HG02840 (cell line): ENCODE data around the gene GPR78.

Experiments used
- ATAC-seq: cut with Tn5 transposase; IDR thresholded peaks from one replicate; pipeline ENCODE4 v1.9.1; 2021; ENCODE audit warnings: mild to moderate bottlenecking, moderate library complexity, moderate number of reproducible peaks; ENCODE audit not compliant: unreplicated experiment, low FRiP score

The GPR78 gene

DNA sequence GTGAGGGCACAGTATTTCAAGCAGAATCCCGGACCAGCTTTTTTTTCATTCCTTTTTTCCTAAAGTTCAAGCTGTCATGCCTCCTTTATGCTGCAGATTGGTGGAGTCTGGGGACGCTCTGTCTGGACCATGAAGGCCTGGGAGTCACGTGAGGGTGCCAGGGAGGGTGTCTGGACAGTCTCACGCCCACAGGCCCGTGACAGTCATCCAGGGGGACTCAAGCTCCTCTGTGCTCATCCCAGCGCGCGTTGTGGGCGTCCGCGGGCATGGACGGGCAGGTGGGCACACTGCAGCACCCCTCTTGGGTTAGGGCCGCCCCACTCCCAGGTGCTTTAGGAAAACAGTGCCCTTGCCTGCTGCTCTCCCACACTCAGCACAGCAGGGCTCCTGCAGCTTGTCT lies 17.1 kb downstream of the GPR78 start:
- no peak for ATAC-seq

DNA sequence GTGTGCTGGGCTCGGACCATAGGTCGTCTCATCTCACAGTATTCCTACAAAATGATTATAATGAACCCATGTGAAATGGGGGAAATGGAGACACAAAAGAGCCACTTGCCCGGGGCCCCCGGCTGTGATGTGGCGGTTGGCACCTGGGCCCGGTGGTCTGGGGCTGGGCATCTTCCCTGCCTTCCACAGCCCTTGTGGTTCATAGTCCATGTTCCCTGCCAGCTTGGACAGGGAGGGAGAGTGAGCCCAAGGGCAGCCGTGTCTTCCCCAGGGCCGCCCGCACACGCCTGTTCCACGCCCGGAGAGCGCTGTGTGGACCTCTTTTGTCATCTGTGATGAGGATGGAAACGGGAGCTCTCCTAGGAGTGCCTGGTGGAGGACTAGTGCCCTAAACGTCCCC lies 17.6 kb downstream of the GPR78 start:
- ATAC-seq = no peak

DNA sequence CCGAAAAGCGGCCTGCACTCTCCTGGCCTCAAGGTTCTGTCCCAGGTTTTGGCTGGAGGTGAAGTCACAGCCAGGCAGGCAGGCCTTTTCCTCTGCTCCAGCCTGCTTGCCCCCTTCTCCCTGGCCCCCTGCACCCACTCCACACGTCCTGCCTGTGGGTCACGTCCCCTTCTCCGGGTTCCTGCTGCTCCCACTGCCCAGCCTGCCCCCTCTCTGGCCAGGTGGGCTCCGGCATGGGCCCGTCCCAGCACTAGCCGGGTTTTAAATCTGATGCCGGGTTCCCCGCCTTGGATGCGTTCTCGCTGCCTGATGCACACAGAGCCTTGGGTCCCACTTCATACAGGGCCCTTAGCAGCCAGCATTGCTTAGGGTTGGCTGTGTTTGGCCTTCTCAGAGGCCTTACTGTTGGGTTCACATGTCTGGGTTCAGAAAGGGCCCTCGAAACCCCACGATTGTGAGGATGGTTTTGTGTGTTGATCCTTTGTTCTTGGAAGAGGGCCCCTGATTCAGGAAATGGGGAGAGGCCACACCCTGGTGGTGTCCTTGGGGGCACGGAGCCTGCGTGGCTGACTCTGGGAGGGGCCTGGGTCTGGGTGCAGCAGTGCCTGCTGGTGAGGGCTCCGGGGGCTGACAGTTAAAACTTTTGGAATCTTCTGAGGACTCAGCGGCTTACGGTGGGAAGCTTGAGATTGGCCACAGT lies 18.3 kb downstream of the GPR78 start:
- no peak for ATAC-seq

DNA sequence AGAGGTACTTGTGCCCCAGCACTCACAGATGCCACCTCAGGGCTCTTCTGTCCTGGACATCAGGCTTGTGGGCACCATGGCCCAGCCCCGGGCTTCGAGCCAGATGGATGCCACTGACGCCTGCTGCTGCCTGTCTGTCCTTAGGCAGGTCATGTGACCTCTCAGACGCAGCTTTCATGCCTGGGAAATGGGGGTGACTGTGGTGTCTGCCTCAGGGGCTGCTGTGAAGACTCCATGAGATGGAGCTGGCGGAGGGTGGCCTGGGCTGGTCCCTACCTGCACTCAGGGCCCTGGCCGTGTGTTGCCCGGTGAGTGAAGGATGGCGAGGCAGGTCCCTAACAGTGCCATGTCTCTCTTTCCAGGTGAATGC lies 18.9 kb downstream of the GPR78 start:
- ATAC-seq = no peak

DNA sequence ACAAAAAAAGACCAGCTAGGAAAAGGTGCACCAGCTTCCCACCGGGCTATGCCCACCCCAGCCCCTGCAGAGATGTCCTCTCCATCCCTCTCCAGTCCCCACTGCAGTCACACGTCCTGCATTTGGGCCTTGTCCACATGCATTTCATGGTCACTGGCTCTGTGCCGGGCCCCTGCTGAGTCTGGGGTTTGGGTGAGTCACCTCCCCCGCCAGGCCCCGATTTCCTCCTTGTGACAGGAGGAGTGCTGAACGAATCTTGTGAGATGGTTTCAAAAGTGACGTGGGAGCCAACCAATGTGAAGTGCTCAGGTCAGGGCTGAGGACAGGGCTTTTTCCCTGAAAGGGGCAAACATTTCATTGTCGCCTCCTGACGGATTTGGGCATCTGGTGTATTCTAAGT lies 19.5 kb downstream of the GPR78 start:
- no peak for ATAC-seq

DNA sequence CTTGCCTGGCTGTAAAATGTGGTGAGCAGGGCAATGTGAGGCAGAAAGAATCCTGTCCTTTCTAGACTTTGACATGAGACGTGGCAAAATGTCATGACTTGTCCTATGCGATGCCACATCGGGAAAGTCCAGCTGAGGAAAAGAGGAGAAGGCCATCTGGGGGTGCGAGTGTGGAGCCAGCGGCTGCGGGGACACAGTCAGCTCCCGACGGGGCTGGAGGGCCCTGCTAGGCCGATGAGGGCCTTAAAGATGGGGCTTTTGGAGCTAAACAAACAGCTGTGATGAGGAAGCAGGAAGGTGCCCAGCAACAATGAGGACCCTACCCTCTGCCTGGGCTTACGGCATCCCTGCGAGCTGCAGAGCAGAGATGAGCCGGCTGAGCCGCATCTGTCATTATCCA lies 20.1 kb downstream of the GPR78 start:
- ATAC-seq = no peak

DNA sequence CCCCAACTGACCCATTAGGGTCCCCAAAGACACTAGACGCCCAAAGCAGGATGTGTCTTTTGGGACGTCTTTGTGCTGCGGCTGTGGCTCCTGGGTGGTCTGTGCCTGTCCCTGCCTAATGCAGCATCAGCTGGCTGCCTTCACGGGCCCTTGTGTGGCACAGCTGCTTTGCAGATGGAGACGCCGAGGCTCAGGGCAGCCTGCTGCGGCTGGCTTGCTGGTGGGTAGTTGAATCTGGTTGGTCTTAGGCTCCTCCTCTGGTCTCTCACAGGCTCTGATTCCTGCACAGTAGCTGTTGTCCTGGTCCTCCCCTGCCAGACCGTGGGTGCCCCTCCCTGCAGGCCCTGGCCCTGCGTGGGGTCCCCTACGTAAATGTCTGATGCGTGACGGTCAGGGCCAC lies 20.5 kb downstream of the GPR78 start:
- no peak for ATAC-seq

DNA sequence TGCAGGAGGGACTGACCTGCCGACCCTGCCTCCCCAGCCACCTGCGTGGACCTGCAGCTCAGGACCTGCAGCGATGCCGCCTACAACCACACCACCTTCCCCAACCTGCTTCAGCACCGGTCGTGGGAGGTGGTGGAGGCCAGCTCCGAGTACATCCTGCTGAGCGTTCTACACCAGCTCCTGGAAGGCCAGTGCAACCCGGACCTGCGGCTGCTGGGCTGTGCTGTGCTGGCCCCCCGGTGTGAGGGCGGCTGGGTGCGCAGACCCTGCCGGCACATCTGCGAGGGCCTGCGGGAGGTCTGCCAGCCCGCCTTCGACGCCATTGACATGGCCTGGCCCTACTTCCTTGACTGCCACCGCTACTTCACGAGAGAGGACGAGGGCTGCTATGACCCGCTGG lies 20.9 kb downstream of the GPR78 start:
- ATAC-seq = no peak

DNA sequence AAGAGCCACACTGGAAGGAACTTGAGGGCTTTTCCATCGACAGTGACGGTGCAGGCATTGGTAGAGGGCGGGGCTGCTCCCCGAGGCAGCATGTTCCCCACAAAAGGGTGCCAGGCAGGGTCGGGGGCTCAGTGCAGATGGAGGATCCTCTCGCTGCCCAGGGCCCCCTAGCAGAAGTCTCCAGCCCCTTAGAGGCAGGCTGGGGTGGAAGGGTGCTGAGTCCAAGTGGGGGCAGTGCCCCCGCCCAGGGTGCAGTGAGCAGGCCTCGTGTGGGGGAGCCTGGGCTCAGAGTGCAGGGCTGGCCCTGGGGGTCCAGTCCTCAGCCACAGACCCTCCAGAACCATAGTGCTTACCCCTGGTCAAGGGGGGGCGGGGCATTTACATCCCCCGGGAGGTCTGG lies 21.4 kb downstream of the GPR78 start:
- no peak for ATAC-seq

DNA sequence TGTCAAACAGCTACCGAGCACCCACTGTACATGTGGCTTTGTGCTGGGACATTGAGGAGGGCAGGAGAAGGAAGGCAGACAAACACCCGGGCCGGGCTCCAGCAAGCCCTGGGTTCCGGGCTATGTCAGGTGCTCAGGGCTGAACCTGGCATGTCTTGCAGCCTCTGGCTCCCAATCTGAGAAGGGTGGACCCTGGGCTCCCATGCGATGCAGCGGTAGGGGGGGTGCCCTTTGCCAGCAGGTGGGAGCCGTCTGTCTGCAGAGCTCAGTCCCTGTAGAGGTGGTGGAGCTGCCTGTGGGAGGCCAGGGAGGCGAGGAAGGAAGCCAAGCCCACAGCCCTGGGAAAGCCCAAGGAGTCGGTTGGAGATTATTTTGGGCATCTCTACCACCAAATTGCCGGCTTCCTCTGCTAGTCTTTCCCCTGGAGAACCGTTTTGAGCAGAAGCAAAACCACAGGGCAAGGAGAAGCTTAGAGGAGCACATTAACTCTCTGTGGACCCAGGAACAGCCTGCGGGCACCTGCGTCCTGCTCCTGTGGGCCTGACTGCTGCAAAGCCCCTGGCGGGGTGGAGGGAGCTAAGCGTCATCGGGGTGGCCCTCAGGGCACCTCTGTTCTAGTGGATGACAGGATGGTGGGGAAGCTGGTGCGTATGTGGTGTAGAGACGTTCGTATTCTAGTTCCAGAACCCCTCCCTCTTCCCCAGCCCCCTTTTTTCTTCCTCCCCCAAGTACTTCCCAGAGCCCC lies 22.7 kb downstream of the GPR78 start:
- no peak for ATAC-seq

DNA sequence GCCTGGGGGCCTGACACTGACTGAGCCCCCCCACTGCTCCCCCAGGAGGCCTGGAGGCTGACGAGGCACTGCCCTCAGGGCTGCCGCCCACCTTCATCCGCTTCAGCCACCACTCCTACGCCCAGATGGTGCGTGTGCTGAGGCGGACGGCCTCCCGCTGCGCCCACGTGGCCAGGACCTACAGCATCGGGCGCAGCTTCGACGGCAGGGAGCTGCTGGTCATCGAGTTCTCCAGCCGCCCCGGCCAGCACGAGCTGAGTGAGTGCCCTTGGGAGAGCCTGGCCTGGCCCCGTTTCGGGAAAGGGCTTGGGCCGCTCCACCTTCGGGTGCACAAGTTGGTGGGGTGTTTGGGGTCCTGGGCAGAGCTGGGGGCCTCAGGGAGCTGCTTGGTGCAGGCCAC lies 23.7 kb downstream of the GPR78 start:
- no peak for ATAC-seq

DNA sequence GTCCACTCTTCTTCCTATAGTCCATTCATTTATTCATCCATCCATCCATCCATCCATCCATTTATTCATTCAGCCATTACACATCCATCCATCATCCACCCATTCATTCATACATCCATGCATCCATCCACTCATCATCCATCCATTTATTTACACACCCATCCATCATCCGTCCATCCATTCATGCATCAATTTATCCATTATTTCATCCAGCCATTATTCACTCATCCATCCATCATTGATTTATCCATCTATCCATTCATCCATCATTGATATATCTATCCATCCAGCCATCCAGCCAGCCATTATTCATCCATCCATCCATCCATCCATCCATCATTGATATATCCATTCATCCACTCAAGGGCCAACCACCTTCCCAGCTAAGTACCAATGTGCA lies 25.1 kb downstream of the GPR78 start:
- ATAC-seq = no peak

DNA sequence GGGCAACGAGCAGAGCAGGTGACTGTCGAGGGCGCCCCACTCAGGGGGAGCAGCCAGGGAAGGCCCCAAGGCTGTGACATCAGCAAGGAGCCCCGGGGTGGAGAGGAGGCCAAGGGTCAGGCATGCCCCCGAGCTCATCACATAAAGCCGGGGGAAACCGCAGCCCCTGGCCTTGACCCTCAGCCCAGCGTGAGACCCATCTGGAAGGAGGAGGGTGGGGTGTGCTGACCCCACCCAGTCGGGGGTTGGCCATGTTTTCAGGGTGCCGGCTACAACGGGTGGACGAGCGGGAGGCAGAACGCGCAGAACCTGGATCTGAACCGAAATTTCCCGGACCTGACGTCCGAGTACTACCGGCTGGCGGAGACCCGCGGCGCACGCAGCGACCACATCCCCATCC lies 26.3 kb downstream of the GPR78 start:
- ATAC-seq = no peak

DNA sequence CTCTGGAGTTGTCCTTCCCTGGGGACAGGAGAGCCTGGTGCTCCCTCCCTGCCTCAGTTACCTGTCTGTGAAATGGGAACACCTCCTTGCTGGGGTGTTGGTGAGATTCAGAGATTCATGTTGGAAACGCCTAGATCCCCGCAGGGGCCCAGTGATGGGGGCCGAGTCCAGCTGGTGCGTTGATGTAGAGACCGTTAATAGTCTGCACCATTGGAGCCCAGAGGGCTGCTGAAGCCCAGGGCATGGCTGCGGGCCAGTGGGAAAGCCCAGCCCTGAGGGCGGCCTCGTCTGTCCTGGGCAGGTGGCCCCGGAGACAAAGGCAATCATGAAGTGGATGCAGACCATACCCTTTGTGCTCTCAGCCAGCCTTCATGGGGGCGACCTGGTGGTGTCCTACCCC lies 26.8 kb downstream of the GPR78 start:
- ATAC-seq = no peak

DNA sequence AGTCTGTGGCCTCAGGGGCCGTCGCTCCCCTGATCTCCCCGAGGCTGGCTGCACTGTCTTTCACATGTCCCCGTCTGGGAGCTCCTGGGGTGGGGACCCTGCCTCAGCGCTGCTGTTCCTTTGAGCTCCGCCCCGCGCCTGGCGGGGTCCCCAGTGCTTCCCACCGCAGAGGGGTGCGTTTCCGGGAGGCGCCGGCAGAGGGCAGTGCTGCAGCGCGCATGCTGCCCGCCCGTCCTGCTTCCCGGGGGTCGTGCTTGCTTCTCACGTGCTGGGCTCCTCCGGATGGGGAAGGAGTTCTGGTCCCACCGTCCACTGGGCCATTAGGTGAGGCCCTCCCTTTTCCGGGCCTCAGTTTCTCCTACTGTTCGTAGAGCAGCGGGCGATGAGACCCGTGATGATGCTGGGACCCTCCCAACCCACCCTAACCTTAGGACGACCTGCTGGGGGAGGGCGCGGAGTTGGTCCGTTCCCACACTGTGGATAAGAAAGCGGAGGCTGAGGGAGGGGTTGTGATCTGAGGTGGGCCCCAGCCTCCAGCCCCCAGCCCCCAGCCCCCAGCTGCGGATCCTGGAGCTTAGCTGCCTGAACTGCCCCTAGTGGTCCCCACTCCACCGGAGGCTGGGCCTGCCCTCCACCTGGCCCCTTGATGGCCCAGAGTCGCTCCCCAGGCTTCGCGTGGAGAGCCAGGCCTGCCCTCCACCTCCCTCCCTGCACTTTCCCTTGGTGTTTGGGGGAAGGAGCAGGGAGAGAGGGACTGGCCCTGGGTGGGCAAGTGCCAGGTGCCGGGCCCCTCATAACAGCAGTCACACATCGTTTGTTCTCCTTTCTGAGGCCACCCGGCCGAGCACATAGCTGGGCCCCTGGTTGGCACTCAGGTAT lies 27.6 kb downstream of the GPR78 start:
- ATAC-seq = no peak

DNA sequence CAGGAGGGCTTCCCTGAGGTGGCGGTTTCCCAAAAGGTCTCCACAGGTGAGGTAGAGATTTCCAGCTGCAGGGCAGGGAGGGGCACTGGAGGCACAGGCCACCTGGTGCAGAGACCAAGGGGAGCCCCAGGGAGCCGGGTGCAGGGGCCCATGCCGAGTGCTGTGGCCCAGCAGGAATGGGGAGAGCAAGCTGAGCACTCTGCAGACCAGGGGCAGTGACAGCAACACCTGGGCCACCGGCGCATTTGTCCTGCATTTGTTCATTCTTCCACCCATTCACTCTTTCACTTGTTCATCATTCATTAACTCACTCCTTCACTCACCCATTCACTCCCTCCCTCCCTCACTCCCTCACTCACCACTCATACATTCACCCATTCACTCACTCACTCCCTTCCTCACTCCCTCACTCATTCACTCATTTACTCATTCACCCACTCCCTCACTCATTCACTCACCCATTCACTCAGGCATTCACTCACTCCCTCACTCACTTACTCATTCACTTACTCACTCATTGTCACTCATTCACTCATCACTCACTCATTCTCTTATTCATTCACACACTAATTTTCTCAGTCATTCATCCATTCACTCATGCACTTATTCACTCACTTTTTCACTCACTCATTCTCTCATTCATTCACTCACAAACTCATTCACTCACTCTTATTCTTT lies 28.7 kb downstream of the GPR78 start:
- no peak for ATAC-seq

DNA sequence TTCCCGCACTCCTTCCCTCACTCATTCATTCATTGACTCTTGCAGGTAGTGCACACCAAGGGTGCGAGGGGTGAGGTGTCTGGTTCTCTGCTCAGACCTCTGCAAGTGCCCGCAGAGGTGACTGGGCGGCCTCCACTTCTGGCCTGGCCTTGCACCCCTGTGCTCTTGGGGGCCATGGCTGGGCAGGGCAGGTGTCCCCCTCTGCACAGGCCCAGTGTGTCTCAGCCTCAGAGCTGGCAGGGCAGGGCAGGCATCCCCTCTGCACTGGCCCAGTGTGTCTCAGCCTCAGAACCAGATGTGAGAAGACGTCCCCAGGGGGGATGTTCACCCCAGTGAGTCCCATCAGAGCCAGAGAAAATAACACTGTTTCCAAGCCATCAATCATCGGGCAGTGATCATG lies 29.2 kb downstream of the GPR78 start:
- no peak for ATAC-seq

DNA sequence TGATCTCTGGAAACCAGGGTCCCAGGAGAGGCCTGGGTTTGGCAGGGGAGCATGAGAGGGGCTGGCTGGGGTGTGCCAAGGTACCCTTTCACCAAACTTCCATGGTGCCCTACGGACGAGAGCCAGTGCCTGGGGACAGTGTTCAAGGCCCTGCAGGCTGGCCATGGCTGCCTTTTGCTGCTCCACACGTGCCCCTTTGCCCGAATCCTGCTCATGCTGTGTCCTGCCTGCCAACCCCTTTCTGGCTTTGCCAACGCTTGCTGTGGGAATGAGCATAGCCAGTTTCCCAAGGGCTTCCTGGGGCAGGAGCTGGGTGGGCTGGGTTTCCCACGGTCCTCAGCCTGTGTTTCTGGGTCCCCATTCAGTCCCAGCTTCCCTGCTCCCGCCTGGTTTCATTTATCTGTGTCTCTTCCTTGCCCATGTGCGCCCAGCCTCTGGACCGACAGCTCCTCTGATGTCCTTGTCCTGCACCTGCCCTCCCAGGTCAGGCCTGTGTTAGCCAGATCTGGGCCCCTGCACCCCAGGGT lies 29.7 kb downstream of the GPR78 start:
- ATAC-seq = no peak

DNA sequence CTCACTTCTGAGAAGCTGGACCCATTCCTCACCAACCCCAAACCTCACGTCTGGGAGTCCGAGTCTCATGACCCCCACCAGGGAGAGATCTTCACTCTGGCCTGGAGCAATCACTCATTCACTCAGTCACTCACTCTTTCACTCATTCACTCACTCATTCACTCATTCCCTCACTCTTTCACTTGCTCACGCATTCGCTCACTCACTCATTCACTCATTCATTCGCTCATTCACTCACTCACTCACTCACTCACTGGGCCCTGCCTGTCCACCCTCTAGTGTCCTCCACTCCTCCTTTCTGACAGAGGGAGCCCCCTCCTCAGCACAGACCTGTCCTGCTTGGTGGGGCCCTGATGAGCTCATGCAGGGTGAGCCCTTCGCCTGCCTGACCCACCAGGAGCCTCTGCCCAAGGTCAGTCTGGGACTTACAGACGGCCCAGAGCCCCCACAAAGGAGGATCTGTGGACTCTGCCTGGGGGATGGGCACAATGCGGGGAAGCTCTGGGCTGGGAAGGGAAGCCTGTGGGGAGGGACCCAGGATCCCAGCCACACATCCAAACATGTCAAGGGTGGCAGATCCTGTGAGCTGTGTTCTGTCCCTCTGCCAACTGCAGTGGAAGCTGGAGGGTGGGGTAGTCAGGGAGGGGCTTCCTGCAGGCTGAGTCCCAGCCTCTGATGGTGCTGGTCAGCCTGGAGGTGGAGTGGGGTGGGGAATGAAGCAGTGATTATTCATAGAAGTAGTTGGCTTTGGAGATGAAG lies 30.8 kb downstream of the GPR78 start:
- no peak for ATAC-seq

DNA sequence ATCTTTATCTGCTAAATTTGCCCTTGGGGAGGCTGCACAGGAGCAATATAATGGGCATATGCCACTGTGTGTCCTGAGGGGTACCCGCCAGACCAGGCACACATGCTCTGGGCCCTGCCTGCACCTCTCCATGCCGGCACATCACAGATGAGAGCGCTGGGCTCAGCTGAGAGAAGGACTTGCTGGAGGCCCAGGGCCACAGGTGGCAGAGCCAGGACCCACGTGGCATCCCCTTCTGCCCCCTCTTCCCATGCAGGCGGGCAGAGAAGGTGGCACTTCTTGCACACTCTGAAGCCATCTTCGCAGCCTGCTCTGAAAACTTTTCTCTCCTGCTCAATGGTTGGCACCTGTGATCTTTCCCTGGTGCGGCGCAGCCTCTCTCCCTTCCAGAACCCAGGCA lies 32.5 kb downstream of the GPR78 start:
- ATAC-seq = no peak
